ENCODE data around the gene COPS4.

- TF ChIP-seq CTCF (IDR thresholded peaks at IDR 0.05) (no peak), EZH2 (IDR thresholded peaks at IDR 0.05) (no peak), EZH2phosphoT487 (IDR thresholded peaks at IDR 0.05) (no peak)
These were observed 24.9 kb upstream of the COPS4 start for GRCh38 chr4:83010111-83010521.

Data from neural progenitor cell (in vitro differentiated cells).